GM19035 (cell line): ENCODE results near the gene CACNA1F.

ENCODE experiments used
- ATAC-seq: cut with Tn5 transposase; IDR thresholded peaks from one replicate; pipeline ENCODE4 v1.9.1; 2021; ENCODE audit not compliant: unreplicated experiment

Gene CACNA1F

DNA sequence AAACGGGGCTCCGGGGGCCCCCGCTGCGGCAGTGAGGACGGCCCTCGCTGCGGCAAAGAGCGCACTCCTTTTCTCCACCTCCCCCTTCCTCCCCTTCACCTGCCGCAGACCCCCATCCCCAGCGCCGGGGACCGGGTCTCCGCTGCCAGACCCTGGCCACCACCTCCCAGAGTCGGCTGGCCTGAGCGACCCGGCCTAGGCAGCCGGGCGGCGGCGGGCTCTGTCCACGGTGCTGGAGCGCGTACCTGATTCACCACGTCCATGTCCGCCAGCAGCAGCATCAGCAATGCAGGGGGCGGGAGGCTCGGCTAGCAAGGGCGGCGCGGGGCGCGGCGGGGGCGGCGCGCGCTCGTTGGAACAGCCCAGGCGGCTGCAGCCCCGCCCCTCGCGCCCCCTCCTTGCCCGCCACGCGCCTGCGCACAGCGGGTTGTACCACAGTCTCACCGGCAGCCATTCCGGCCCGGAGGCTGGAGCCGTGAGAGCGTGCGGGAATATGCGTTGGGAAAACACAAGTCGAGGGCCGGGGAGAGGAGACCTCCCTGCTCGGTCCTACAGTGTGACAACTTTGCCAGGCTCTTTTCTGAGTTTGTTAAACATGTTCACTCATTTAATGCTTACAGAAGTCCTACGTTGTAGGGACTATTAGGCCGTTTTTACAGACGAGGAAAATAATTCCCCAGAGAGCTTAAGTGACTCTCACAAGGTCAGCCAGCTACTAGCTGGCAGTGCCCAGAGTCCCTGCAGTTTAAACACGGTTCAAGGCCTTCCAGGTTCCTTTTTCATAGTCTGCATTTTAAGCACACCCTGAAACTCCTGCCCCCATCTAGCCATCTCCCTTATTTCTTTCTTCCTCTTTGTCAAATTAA is 33.0 kb downstream of the CACNA1F start, which contains the start of gene SYP:
Gene SYP, minus strand, starts transcription at position 288 of the 866 bp plus-strand sequence. Its CDS starts 7 bp downstream, at position 281.
- peak; percentile 99 for ATAC-seq

DNA sequence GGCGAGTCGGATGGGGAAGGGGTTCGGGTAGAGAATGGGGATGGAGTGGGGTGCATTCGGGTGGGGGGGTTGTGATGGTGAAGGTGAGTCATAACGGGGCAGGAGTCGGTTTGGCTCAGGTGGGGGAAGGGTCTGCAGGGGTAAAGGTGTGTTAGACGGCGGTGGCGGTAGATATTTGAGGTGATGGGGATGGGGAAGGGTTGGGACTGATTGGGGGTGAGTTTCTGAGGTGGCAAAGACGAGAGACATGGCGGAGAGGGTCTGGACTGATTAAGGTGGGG is 33.9 kb downstream of the CACNA1F start:
- no peak for ATAC-seq

DNA sequence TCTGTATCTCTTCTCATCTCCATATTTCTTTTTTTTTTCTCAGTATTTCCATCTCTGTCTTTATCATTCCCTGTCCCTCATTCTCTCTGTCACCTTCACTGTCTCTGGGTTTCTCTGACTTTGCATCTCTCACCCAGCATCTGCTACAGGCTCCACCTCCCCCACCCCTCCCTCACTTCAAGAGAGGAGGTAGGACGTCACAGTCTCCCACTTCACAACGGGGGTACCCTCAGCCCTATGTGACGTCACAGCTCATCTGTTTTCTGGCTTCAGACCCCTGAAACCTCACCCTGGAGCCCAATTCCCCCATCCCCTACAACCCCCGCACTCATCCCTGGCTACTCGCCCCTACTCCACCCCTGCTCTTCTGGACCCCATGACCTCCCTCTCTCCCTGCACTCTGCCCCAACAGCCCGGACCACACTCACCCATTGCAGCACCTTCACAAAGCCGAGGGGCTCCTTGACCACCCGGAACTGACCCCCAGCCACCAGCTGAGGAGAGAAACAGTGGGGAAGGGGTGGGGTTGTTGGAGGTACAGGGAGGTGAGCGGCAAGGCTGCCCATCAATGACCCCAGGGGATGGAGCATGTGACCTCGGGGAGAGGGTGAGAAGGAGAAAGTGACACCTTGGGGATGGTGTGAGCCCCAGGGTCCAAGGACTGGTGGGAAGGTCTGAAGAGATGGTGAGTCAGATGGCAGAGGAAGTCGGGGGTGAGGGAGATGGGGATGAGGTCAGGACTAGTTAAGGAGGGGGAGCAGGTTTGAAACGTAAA is 34.4 kb downstream of the CACNA1F start:
- ATAC-seq: no peak

DNA sequence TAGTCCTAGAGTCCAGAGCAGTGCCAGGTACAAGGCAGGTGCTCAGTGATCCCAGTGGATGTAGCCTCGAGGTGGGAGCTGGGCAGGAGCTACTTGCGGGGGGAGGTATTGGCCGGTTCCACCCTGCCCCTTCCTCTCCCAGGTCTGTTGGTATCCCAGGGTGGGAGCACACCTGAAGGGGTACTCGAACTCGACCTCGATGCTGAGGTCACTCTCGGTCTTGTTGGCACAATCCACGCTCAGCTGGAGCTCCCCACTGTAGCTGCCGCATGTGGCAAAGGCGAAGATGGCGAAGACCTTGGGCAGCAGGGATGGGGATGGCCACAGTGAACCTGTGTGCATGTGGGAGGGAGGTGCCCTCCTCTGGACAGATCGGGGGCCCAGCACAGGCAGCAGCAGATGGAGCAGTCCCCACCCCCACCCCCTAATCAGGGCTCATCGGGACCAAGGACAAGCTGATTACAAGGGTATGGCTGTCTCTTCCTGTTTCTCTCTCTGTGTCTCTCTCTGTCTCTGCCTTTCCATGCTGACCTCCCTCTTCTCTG is 35.5 kb downstream of the CACNA1F start:
- ATAC-seq: no peak

DNA sequence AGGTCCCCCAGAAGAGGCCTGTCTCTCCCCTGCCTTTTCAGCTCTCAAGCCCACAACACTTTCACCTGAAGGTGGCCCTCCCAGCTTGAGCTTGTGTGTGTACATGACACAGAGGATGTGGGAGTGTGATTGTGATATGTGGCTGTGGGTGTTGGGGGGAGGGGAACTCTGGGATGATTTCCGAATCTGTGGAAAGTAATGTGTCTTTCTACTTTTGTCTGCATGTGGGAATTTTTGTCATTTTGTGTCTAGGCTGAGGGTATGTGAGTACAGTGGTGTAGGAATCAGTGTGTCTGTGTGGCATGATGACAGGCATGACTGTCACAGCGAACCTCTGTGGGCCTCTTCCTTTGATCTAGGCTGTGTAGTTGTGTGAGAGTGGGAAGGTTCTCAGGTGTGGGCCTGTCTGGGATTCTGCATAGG is 39.6 kb downstream of the CACNA1F start:
- ATAC-seq: no peak

DNA sequence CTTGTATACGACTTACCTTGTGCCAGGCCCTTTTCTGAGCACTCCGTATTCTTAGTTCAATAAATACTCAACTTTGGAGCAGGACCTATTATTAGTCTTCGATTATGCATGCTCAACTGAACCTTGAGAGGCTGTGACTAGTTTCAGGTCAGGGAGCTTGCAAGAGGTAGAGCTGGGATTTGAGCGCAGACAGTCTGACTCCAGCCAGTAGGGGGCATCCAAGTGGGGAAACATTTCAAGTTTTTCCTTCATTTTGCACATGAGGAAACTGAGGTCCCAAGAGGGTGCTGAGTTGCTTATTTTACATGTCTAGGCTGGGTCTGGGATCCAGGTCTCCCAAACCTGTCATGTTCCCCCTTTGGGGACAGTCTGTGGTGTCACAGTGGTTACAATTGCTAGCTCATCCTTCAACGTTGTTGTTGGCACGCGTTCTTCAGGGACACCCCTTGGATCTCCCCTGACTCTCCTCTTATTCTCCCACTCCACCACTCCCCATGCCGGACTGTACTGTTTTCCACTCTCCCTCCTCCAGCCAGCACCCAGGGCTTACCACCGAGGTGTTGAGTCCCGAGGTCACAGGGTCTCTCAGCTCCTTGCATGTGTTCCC is 40.3 kb downstream of the CACNA1F start:
- ATAC-seq: no peak

DNA sequence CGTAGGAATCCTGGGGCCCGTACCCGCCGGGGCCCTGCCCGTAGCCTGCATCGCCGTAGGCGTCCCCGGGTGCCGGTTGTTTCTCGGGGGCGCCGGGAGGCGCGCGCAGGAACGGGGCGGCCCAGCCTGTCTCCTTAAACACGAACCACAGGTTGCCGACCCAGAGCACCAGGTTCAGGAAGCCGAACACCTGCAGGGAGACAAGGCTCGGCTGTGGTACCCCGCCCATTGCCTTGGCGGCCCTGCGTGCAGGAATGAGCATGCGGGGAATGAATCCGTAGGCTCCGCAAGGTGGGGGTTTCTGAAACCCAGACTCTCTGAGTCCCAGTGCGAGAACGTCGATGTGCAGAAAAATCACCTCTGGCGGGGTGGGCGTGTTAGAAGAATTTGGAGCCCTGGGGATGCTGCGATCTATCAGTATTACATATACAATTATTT is 41.5 kb downstream of the CACNA1F start:
- ATAC-seq: peak; percentile 12

DNA sequence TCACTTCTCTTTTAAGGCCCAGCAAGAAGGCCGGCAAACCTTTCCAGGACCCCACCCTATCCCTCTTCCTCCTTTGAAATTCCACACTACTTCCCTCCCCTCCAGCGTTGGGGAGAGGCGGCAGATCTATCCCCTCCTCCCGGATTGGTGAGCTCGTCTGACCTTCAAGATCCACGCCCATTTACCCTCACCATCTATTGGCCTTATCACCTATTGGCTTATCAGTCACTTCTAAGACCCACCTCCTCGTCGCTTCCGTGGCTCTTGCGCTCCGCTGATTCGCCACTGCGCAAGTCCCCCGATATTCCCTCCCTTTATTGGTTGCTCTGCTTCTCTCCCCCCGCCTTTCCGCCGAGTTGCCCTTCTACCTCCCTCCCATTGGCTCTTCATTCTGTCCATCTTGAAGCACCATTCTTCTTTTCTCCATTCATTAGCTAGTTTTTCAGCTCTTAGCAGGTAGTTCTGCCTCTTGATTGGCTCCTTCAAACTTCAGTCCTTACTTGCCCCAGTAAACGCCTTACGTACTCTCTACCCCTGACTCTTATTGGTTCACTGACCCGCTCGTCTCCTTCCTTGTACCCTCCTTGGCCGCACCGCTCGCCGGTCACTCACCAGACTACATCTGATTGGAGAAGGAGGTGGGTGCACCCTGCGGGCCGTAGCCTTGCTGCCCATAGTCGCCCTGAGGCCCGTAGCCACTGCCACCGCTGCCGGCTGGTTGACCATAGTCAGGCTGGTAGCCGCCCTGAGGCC is 42.1 kb downstream of the CACNA1F start:
- peak; percentile 86 for ATAC-seq

DNA sequence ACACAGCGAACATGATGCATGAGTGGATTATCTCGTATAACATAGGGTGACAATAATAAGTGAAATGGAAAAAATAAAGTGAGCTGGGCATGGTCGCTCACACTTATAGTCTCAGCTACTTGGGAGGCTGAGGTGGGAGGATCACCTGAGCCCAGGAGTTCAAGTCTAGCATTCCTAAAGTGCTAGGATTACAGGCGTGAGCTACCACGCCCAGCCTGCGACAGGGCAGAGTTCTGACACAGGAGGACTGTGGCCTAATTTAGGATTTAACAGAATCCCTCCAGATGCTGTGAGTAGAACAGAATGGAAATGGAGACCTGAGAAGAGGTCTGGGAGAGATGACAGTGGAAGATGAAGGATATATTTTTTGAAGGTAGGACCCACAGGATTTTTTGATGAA is 43.5 kb downstream of the CACNA1F start:
- no peak for ATAC-seq

DNA sequence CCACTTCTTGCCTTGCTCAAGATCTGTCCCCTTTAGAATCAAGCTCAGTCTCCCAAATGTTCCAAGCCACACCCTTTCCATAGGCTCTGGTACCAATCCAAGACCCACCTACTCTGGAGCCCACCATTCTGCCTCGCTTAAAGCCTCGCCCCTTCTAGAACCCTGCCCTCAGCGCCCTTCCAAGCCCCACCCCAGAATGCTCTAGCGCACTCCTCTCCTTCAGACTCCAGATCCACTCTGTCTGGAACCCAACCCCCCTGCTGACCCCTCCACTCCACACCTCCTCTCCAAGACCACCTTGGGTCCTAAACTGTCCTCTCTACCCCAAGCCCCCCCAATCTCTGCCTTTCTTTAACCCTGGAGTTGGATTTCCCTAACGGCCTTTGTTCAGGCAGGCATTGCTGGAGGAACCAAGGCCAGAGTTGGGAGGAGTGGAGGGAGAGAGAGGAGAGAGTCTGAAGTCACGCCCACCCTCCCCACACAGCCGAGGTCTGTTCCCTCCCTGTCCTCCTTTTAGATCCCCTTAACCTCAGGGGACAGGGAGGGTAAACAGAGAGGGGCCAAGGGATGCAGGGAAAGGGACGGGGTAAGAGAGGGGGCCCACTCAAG is 44.6 kb downstream of the CACNA1F start:
- ATAC-seq: no peak

DNA sequence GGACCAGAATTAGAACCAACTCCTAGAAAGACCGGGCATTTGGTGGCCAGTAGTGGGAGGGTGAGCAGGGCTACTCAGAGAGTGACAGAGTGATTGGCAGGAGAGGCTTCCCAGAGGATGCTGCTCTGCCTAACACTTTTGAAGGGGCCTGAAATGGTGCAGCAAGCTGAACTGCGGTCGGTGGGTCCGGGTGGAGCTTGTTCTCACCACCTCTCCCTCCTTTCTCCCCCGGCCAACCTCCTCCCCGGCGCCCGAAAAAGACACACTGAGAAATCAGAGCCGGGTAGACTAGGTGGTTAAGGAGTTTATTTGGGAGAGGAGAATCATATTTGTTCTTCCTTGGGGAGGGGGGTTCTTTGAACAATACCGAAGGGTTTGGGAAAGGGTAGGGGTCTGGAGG is 45.6 kb downstream of the CACNA1F start:
- no peak for ATAC-seq

DNA sequence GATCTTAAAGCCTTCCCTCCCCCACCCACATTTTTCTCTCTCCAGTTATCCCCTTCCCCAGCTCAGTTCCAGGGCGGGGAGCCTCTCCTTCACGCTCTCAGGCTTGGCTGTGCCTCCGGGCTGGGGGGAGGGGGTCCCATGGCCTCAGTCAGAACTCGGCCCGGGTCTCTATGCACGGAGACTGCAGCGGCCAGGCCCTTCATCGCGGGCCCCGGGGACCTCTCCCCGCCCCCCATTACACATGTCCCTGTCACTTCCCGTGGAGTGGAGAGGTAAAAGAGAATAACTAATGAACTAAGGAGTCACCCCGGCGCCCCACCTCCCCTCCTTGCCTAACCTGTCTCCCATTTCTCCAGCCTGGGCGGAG is 46.1 kb downstream of the CACNA1F start:
- no peak for ATAC-seq

DNA sequence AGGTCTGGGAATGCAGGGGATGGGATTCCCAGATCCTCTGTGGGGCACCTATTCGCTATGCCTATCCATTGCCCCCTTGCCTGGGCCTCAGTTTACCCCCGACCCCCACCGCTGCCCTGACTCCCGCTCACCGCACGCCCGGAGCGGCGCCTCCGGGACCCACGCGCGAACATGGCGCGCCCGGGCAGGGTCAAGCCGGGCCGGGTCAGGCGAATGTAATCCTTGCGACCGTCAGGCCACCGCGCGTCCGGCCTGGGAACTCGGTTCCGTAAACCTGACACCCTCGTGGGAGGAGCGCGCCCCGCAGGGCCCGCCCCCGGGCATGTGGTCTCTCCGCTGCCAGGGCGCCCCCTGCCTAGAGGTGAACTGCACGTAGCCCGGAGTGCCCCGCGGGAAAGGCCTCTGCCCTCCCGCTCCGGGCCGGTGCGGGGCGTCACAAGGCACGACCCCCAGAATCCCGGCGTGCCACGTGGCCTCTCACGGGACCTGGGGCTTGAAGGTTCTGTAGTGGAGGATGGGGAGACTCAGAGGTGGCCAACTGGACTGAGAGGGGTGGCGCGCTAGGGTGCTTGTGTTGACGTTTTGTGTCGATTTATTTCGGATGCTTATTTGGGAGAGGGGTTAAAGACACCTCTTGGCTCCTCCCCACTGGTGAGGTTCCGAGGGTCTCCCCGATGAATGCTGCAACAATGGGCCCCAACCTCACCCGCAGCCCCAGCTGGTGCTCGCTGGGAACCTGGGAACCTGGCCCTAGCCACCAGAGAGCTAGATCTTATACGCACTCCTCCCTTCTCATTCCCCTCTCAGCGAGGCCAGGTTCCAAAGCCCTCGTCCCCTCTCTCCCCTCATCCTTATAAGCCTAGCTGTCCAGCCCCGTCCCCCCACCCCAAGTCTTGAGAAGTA is 46.8 kb downstream of the CACNA1F start, which contains the start of gene PRICKLE3:
Gene PRICKLE3, minus strand, starts transcription at position 249 of the 903 bp plus-strand sequence. Its CDS starts 76 bp downstream, at position 173.
- ATAC-seq: peak; percentile 32

DNA sequence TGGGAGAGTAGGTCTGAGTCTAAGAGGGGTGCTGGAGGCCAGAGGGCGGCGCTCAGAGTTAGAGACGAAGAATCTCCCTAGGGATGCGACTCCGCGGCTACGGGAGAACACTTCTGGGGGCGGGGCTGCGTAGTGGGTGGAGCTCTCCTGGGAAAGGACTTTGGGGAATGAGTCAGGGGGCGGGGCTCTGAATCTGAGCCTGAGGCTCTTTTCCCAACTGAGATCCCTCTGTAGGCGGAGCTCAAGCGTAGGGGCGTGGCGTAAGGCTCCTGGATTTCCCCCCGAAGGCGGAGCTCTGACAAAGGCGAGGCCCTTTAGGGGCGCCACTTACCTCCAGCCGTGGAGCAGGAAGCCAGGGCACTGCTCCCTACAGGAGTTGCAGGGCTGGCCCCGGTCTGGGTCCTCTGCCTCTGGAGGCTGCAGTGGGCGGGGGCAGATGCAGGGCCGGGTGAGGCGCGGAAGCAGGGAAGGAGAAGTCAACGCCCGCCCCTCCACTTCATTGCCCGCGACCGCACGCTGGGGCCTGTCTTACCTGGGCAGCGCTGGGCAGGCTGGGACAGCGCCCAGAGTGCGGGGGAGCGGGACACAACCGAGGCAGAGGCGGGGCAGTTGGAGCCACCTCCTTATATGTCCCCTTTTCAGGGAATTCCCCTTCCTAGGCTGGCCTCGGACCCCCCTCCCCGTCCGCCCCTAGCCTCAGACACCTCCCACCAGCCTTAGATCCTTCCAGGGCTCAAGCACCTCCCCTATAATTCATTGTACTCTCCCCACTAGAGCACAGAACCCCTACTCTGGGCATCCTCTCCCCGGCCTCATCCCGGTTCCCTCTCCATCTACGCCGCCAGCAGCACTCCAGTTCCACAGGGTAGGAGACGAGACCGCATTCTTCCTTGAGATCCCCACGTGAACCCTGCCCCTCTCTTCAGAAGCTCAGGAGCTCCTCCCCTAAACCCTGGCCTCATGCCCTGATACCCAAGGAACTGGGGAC is 48.6 kb downstream of the CACNA1F start:
- peak; percentile 54 for ATAC-seq

DNA sequence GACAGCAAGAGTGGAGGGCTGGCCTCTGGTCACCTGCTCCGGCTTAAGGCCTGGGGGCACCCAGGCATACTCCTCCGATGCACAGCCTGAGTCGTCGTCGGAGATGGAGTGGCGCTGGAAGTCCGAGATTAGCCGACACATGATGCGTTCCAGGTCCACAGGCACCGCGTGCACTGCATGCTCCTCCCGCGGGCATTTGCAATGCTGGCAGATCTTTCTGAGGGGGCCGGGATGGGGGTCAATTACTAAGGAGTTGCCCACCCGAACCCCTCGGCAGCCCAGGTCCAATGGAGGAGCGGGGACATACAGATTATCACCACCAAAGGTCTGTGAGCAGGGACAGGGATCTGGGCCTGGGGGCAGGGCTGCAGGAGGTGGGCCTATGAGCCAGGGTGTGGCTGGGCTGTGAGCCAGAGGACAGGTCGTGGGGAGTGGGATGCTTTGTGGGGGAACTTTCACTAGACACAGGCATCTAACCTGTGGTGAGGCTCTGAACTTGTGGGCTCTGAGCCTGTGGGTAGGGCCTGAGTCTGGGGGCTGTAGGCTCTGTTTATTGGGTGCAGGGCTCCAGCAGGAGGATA is 49.3 kb downstream of the CACNA1F start:
- no peak for ATAC-seq

DNA sequence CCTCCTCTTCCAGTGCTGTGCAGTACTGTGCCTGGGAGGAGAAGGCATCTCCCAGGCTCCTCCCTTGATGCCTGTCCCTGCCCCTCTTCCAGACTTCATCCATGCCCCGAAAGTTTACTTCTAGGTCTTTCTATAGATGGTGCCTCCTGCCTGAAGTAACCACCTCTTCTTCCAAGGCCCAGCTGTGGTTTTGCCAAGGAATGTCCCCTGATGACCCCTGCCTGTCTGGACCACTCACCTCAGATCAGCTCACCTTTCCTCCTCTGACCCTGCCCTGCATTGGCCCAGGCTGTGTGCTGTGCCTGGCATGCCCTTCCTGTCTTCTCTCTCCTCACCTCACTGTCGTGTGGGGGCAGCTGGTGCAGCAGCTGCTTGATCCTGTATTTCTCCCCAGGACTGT is 53.8 kb downstream of the CACNA1F start:
- no peak for ATAC-seq

DNA sequence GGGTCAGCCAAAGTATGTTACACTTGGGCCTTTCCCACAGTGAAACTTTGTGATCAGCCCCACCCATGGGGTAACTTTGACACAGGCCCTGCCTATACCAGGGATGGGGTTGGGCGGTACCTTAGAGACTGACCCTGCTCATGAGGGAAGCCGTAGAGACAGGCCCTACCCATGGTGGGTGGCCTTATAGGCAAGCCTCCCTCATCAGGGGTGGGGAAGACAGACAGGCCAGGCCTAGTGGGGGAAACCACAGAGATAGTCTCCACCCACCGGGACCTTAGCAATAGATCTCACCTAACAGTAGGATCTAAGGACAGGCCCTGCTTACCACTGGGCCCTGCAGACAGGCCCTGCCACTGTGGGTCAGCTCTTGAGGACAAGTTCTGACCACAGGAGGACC is 54.6 kb downstream of the CACNA1F start:
- no peak for ATAC-seq
